PC-9 (cell line): Measurements from ENCODE around the gene ZNF316. TPM values are rescaled to one million over a fixed set of nuclear protein-coding genes. Genes with fewer than 3 reads are reported as not detected.

ENCODE experiments used
- BruUV-seq: library from RNA; stranded (reverse); fragments of 400-500 nt; replicated peaks from 2 replicates; lab custom pipeline; 2021; lab: Mats Ljungman, UMichigan
- CTCF ChIA-PET: fragments of 300-600 bp; sonication (Branson Sonifier 250); formaldehyde crosslinking; loops from one replicate; lab custom pipeline; 2022; ENCODE audit warnings: antibody characterized with exemption; lab: Charles Lee
- POLR2A ChIA-PET: fragments of 300-600 bp; sonication (Branson Sonifier 250); formaldehyde crosslinking; loops from one replicate; lab custom pipeline; 2022; ENCODE audit warnings: antibody characterized with exemption; ENCODE audit not compliant: unreplicated experiment; lab: Charles Lee
- DNase-seq, 2 experiments: peaks; one replicate each; pipeline versions ENCODE4 v3.0.0 to v3.0.0-alpha.2; 2015 to 2022; ENCODE audit warnings: mixed read lengths in 1 of 2
- H2AFZ ChIP-seq: fragments of 200-600 bp; sonication (generic); 2 replicates; pipeline ENCODE4 v1.8.1; 2017; ENCODE audit warnings: antibody characterized with exemption
- H3F3A ChIP-seq: fragments of 200-600 bp; sonication (generic); 2 replicates; pipeline ENCODE4 v1.8.1; 2017; ENCODE audit warnings: antibody characterized with exemption, mild to moderate bottlenecking, low read depth; ENCODE audit not compliant: insufficient read depth
- H3K27ac ChIP-seq: fragments of 200-600 bp; sonication (generic); 2 replicates; pipeline ENCODE4 v1.6.1; 2016; ENCODE audit warnings: mixed run types
- H3K27me3 ChIP-seq: fragments of 200-600 bp; sonication (generic); 2 replicates; pipeline ENCODE4 v1.6.1; 2016; ENCODE audit warnings: low read depth, mixed run types; ENCODE audit not compliant: insufficient read depth
- H3K36me3 ChIP-seq: fragments of 200-600 bp; sonication (generic); 2 replicates; pipeline ENCODE4 v1.6.1; 2016; ENCODE audit warnings: low read depth, mixed run types
- H3K4me1 ChIP-seq: fragments of 200-600 bp; sonication (generic); replicated peaks from 2 replicates; pipeline ENCODE4 v1.6.1; 2016; ENCODE audit warnings: mixed run types; ENCODE audit not compliant: insufficient read depth
- H3K4me2 ChIP-seq: fragments of 200-600 bp; sonication (generic); 2 replicates; pipeline ENCODE4 v1.6.1; 2017; ENCODE audit warnings: mixed run types
- H3K4me3 ChIP-seq: fragments of 200-600 bp; sonication (generic); 2 replicates; pipeline ENCODE4 v1.6.1; 2016; ENCODE audit warnings: mixed run types
- H3K79me2 ChIP-seq: fragments of 200-600 bp; sonication (generic); 2 replicates; pipeline ENCODE4 v1.6.1; 2017; ENCODE audit warnings: low read depth, mixed run types
- H3K9me2 ChIP-seq: fragments of 200-600 bp; sonication (generic); 2 replicates; pipeline ENCODE4 v1.8.1; 2017; ENCODE audit warnings: mild to moderate bottlenecking; ENCODE audit not compliant: insufficient read depth
- H3K9me3 ChIP-seq: fragments of 200-600 bp; sonication (generic); 2 replicates; pipeline ENCODE4 v1.8.1; 2016; ENCODE audit warnings: low read depth; ENCODE audit not compliant: insufficient read depth
- H4K20me1 ChIP-seq: fragments of 200-600 bp; sonication (generic); 2 replicates; pipeline ENCODE4 v1.8.1; 2017; ENCODE audit not compliant: insufficient read depth
- EZH2 ChIP-seq: fragments of 200-600 bp; sonication (generic); IDR thresholded peaks from 2 replicates; pipeline ENCODE4 v1.8.0; 2017; ENCODE audit warnings: antibody characterized with exemption, low read depth
- intact Hi-C: fragments of 100-400 bp; cut with micrococcal nuclease; formaldehyde crosslinking; loops from one replicate; pipeline ENCODE4 v1.10.0; 2022; ENCODE audit not compliant: unreplicated experiment
- total RNA-seq: library from RNA; stranded (reverse); gene quantifications from 2 replicates; pipeline ENCODE4 v1.2.3, GENCODE V29; 2021
- TF ChIP-seq, protein P1 (sequence below): fragments of 200-600 bp; sonication (generic); conservative IDR thresholded peaks from 2 replicates; pipeline ENCODE4 v1.6.1; 2017; ENCODE audit warnings: mixed run types, antibody characterized with exemption, mild to moderate bottlenecking, moderate library complexity

Gene ZNF316
- total RNA-seq, 1 experiment from 2014 or later = 28.4 TPM

DNA sequence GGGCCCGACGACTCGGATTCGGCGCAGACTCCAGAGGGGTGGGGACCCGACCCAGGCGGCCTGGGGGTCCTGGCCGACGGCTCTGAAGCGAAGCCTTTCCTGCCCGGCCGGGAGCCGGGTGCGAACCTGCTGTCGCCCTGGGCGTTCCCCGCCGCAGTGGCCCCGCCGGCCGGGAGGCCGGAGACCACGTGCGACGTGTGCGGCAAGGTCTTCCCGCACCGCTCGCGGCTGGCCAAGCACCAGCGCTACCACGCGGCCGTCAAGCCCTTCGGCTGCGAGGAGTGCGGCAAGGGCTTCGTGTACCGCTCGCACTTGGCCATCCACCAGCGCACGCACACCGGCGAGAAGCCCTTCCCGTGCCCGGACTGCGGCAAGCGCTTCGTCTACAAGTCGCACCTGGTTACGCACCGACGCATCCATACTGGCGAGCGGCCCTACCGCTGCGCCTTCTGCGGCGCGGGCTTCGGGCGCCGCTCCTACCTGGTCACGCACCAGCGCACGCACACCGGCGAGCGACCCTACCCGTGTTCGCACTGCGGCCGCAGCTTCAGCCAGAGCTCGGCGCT is 15.4 kb downstream of the ZNF316 start:
- CTCF ChIA-PET = no interaction called here
- Histone ChIP-seq H3K9me2 (no peaks in the 10 kb centered on the region), H4K20me1 (no peaks in the 10 kb centered on the region), H3K27ac (no peak overlapping the region), H3K4me1 (no peaks in the 10 kb centered on the region), H3K27me3 (no peaks in the 10 kb centered on the region), H3K4me3 (no peak overlapping the region), H3K9me3 (peaks cover 8% of the 10 kb centered on the region; the same call in 1 of the 2 replicates), H3F3A (0 out of 2 replicates have a peak, but pooled peaks cover 5% of the 10 kb centered on the region), H3K36me3 (peaks cover 19% of the 10 kb centered on the region), H2AFZ (no peak overlapping the region), H3K79me2 (no peaks in the 10 kb centered on the region), H3K4me2 (no peak overlapping the region)
- no peak for DNase-seq
- TF ChIP-seq, protein P1, sequence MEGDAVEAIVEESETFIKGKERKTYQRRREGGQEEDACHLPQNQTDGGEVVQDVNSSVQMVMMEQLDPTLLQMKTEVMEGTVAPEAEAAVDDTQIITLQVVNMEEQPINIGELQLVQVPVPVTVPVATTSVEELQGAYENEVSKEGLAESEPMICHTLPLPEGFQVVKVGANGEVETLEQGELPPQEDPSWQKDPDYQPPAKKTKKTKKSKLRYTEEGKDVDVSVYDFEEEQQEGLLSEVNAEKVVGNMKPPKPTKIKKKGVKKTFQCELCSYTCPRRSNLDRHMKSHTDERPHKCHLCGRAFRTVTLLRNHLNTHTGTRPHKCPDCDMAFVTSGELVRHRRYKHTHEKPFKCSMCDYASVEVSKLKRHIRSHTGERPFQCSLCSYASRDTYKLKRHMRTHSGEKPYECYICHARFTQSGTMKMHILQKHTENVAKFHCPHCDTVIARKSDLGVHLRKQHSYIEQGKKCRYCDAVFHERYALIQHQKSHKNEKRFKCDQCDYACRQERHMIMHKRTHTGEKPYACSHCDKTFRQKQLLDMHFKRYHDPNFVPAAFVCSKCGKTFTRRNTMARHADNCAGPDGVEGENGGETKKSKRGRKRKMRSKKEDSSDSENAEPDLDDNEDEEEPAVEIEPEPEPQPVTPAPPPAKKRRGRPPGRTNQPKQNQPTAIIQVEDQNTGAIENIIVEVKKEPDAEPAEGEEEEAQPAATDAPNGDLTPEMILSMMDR = no peak
- no peak for TF ChIP-seq EZH2
- POLR2A ChIA-PET = no interaction called here
- no TSS peak for BruUV-seq
- intact Hi-C loops = no loop called here

DNA sequence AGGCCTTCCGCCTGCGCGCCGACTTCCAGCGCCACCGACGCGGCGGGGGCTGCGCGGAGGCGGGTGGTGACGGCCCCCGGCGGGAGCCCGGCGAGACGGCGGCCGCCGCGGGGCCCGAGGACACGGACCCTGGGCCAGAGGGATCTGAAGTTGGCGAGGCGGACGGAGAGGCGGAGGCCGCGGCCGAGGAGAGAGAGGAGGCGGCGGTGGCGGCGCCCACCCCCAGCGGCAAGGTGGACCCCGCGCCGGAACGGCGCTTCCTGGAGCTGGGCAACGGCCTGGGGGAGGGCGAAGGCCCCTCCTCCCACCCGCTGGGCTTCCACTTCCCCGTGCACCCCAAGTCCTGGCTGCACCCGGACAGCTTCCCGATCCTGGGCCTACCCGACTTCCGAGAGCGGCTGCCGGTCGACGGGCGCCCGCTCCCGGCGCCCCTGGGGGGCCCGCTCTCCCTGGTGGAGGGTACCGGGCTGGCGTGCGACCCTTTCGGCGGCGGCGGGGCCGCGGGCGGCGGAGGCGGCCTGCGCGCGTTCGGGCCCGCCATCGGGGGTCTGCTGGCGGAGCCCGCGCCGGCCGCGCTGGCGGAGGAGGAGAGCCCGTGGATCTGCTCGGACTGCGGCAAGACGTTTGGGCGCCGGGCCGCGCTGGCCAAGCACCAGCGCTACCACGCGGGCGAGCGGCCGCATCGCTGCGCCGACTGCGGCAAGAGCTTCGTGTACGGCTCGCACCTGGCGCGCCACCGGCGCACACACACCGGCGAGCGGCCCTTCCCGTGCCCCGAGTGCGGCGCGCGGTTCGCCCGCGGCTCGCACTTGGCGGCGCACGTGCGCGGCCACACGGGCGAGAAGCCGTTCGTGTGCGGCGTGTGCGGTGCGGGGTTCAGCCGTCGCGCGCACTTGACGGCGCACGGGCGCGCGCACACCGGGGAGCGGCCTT is 16.2 kb downstream of the ZNF316 start:
- Histone ChIP-seq H3F3A (peaks cover 12% of the 10 kb centered on the region; the same call in 1 of the 2 replicates), H3K9me2 (no peaks in the 10 kb centered on the region), H3K79me2 (no peaks in the 10 kb centered on the region), H3K4me1 (no peaks in the 10 kb centered on the region), H3K4me3 (no peak overlapping the region), H3K27ac (no peak overlapping the region), H4K20me1 (0 out of 2 replicates have a peak, but pooled peaks cover 3% of the 10 kb centered on the region), H3K4me2 (no peak overlapping the region), H3K27me3 (no peaks in the 10 kb centered on the region), H3K9me3 (peaks cover 8% of the 10 kb centered on the region; the same call in 1 of the 2 replicates), H3K36me3 (peaks cover 19% of the 10 kb centered on the region), H2AFZ (no peak overlapping the region)
- ChIA-PET CTCF (no interaction called here), POLR2A (no interaction called here)
- TF ChIP-seq, protein P1 = no peak
- TF ChIP-seq EZH2 = no peak
- intact Hi-C loops = no loop called here
- DNase-seq = no peak
- no TSS peak for BruUV-seq

GRCh38 chr7:6654113-6654841 is 17.2 kb downstream of the ZNF316 start:
- Histone ChIP-seq H3K4me3 (no peak overlapping the region), H3K9me3 (peaks cover 8% of the 10 kb centered on the region; the same call in 1 of the 2 replicates), H3K36me3 (peaks cover 19% of the 10 kb centered on the region), H3K79me2 (no peaks in the 10 kb centered on the region), H3F3A (peaks cover 17% of the 10 kb centered on the region; the same call in 1 of the 2 replicates), H3K27ac (no peak overlapping the region), H3K27me3 (no peaks in the 10 kb centered on the region), H4K20me1 (0 out of 2 replicates have a peak, but pooled peaks cover 3% of the 10 kb centered on the region), H3K4me2 (no peak overlapping the region), H2AFZ (no peak overlapping the region), H3K4me1 (no peaks in the 10 kb centered on the region), H3K9me2 (no peaks in the 10 kb centered on the region)
- TF ChIP-seq, protein P1 = no peak
- no peak for TF ChIP-seq EZH2
- no peak for DNase-seq
- POLR2A ChIA-PET = no interaction called here
- intact Hi-C loops = no loop called here
- no TSS peak for BruUV-seq
- CTCF ChIA-PET = interaction anchor here (0.6 kb wide), 1 partner anchor 93 kb away, joined by 6 read pairs; no protein-coding TSS in a partner anchor
